NCI-H2196 treated with DMSO at 0.1 percent for 48 hours (cell line): ENCODE results near the gene AGXT.

Source experiments
- DNase-seq: peaks from one replicate; lab custom pipeline; 2025; ENCODE audit not compliant: unreplicated experiment; lab: John Stamatoyannopoulos, UW

The AGXT gene

GRCh38 chr2:240896871-240897692 lies 28.5 kb downstream of the AGXT start:
- DNase-seq: peak; percentile 56

GRCh38 chr2:240898108-240898730 lies 29.6 kb downstream of the AGXT start:
- no peak for DNase-seq

- DNase-seq: no peak
Measured at GRCh38 chr2:240898731-240899467, 30.3 kb downstream of the AGXT start.

- DNase-seq: no peak
Measured at GRCh38 chr2:240899468-240899865, 30.8 kb downstream of the AGXT start.

- DNase-seq: no peak
Measured at GRCh38 chr2:240900141-240900860, 31.7 kb downstream of the AGXT start.

GRCh38 chr2:240901986-240902614 lies 33.5 kb downstream of the AGXT start:
- DNase-seq: no peak

GRCh38 chr2:240902615-240903041 lies 34.0 kb downstream of the AGXT start:
- DNase-seq: no peak

- DNase-seq: no peak
Measured at GRCh38 chr2:240903191-240904060, 34.8 kb downstream of the AGXT start.

- no peak for DNase-seq
Measured at GRCh38 chr2:240904216-240905175, 35.9 kb downstream of the AGXT start.

- DNase-seq: no peak
Measured at GRCh38 chr2:240905176-240905781, 36.7 kb downstream of the AGXT start.

GRCh38 chr2:240906141-240906910 lies 37.7 kb downstream of the AGXT start, which contains the start of gene CROCC2:
TSS of gene CROCC2 (plus strand) at chr2:240906336. CDS start at chr2:240906514, 178 bp downstream.
- no peak for DNase-seq

- no peak for DNase-seq
Measured at GRCh38 chr2:240906911-240907590, 38.4 kb downstream of the AGXT start.

- DNase-seq: no peak
Measured at GRCh38 chr2:240909216-240909974, 40.8 kb downstream of the AGXT start.

- DNase-seq: no peak
Measured at GRCh38 chr2:240911641-240912265, 43.1 kb downstream of the AGXT start.
